ENCODE measurements around the gene PISD.

- TF ChIP-seq CTCF (IDR thresholded peaks at IDR 0.05) = no peak
- peak in 1 of 2 donors; percentile 9 for TF ChIP-seq POLR2A (IDR thresholded peaks at IDR 0.05)
These were observed 31.4 kb downstream of the PISD start for GRCh38 chr22:31630331-31631329.

Measured in Peyer's patch (tissue), 4 donors.